K562 treated with DMSO at 1 percent for 48 hours (cell line): ENCODE data around the gene SLC33A1. TPM values are rescaled to one million over a fixed set of nuclear protein-coding genes. Genes with fewer than 3 reads are reported as not detected.

Experiments
- total RNA-seq: library from RNA; unstranded; fragments of 300-600 nt; gene quantifications from 2 replicates; pipeline ENCODE4 v1.2.3, GENCODE V29; 2022; ENCODE audit warnings: low replicate concordance; ENCODE audit errors: extremely low read depth

Gene SLC33A1
- total RNA-seq, result not detected in 2 replicates

GRCh38 chr3:155854141-155854940, at the start of gene SLC33A1:
TSS of gene SLC33A1 (minus strand) at chr3:155854427. CDS start at chr3:155853997, 430 bp downstream.

GRCh38 chr3:155870133-155870944, 16.1 kb upstream of the SLC33A1 start, which contains the start of gene GMPS:
TSS of gene GMPS (plus strand) at chr3:155870650. CDS start at chr3:155870871, 221 bp downstream.

GRCh38 chr3:155805802-155806618, 48.2 kb downstream of the SLC33A1 start, which contains the start of gene C3orf33:
TSS of gene C3orf33 (minus strand) at chr3:155806278. CDS start at chr3:155806252, 26 bp downstream.

Other genes starting within 250 kb of the SLC33A1 start
- gene PLCH1, start 109.4 kb downstream of the SLC33A1 start, total RNA-seq, result not detected in 2 replicates
- gene C3orf33, start 48.1 kb downstream of the SLC33A1 start, total RNA-seq, result not detected in 2 replicates
- gene GMPS, start 16.2 kb upstream of the SLC33A1 start, total RNA-seq, result not detected in 2 replicates